Right ventricle myocardium superior (tissue), 1 donor: ENCODE data around the gene FOXP1. TPM values are rescaled to one million over a fixed set of nuclear protein-coding genes. Genes with fewer than 3 reads are reported as not detected.

Experiments
- ATAC-seq: fragments of 200-7000 bp; cut with Tn5 transposase; one replicate; pipeline ENCODE4 v1.9.1; 2020; ENCODE audit warnings: mild to moderate bottlenecking; ENCODE audit not compliant: poor library complexity
- DNase-seq: peaks from one replicate; pipeline ENCODE4 v3.0.0-alpha.2; 2020
- intact Hi-C: fragments of 100-400 bp; cut with DNase I; formaldehyde crosslinking; loops from one replicate; pipeline ENCODE4 v1.11.2; 2022
- total RNA-seq: library from RNA; stranded (reverse); fragmentation: NEBNext Ultra II Directional; extraction: Animal tissue kit (Norgen Biotek cat#: 25700); gene quantifications from one replicate; pipeline ENCODE4 v1.2.1, GENCODE V29; 2021
- donor health status: DM: no; HTN: yes; CAD: no; lungs with severe emphysema.

The FOXP1 gene
- total RNA-seq, 1 donor from 2014 or later, result 36.3 TPM

- no peak for DNase-seq
- no peak for ATAC-seq
- intact Hi-C loops, result no loop called here
These were observed 284.4 kb downstream of the FOXP1 start for GRCh38 chr3:71299160-71299559.

- no peak for DNase-seq
- ATAC-seq, result no peak
- intact Hi-C loops, result no loop called here
These were observed 288.6 kb downstream of the FOXP1 start for GRCh38 chr3:71294919-71295318.

- intact Hi-C loops, result no loop called here
- DNase-seq, result no peak
- ATAC-seq, result no peak
These were observed 293.2 kb downstream of the FOXP1 start for GRCh38 chr3:71290301-71290700.

GRCh38 chr3:71288269-71288930 is 295.1 kb downstream of the FOXP1 start:
- intact Hi-C loops, result no loop called here
- no peak for ATAC-seq
- no peak for DNase-seq

GRCh38 chr3:71285086-71285485 is 298.4 kb downstream of the FOXP1 start:
- ATAC-seq, result no peak
- DNase-seq, result no peak
- intact Hi-C loops, result no loop called here

GRCh38 chr3:71282976-71283375 is 300.6 kb downstream of the FOXP1 start:
- no peak for ATAC-seq
- no peak for DNase-seq
- intact Hi-C loops, result no loop called here

- intact Hi-C loops, result no loop called here
- no peak for ATAC-seq
These were observed 302.2 kb downstream of the FOXP1 start for GRCh38 chr3:71281280-71281679.

GRCh38 chr3:71277341-71277740 is 306.2 kb downstream of the FOXP1 start:
- DNase-seq, result no peak
- intact Hi-C loops, result no loop called here
- no peak for ATAC-seq

More at GRCh38 chr3:71281280-71281679, 302.2 kb downstream of the FOXP1 start:
- DNase-seq, result no peak

- DNase-seq (no peak), ATAC-seq (no peak)
- intact Hi-C loops, result no loop called here
These were observed 307.0 kb downstream of the FOXP1 start for GRCh38 chr3:71276531-71276930.

- ATAC-seq (no peak), DNase-seq (no peak)
- intact Hi-C loops, result no loop called here
These were observed 310.1 kb downstream of the FOXP1 start for GRCh38 chr3:71273453-71273852.

- ATAC-seq (no peak), DNase-seq (no peak)
- intact Hi-C loops, result no loop called here
These were observed 311.9 kb downstream of the FOXP1 start for GRCh38 chr3:71271596-71271995.

GRCh38 chr3:71269906-71270305 is 313.6 kb downstream of the FOXP1 start:
- intact Hi-C loops, result no loop called here
- ATAC-seq, result no peak
- no peak for DNase-seq

- DNase-seq (no peak), ATAC-seq (no peak)
- intact Hi-C loops, result no loop called here
These were observed 315.0 kb downstream of the FOXP1 start for GRCh38 chr3:71268462-71268999.

- ATAC-seq, result no peak
- DNase-seq, result no peak
- intact Hi-C loops, result no loop called here
These were observed 316.7 kb downstream of the FOXP1 start for GRCh38 chr3:71266875-71267274.

GRCh38 chr3:71265365-71265915 is 318.1 kb downstream of the FOXP1 start:
- DNase-seq (no peak), ATAC-seq (no peak)
- intact Hi-C loops, result no loop called here

- DNase-seq (no peak), ATAC-seq (no peak)
- intact Hi-C loops, result no loop called here
These were observed 318.7 kb downstream of the FOXP1 start for GRCh38 chr3:71264840-71265239.

- DNase-seq (no peak), ATAC-seq (peak; percentile 50)
- intact Hi-C loops, result no loop called here
These were observed 320.9 kb downstream of the FOXP1 start for GRCh38 chr3:71262364-71263265.

- intact Hi-C loops, result no loop called here
- DNase-seq (no peak), ATAC-seq (no peak)
These were observed 322.7 kb downstream of the FOXP1 start for GRCh38 chr3:71260782-71261181.

- DNase-seq, result no peak
- intact Hi-C loops, result no loop called here
- no peak for ATAC-seq
These were observed 325.0 kb downstream of the FOXP1 start for GRCh38 chr3:71258526-71258925.

- intact Hi-C loops, result no loop called here
- DNase-seq (no peak), ATAC-seq (no peak)
These were observed 325.4 kb downstream of the FOXP1 start for GRCh38 chr3:71258116-71258515.
